Middle frontal gyrus (tissue), 1 donor: ENCODE measurements around the gene NADK2.

Source experiments
- DNase-seq: peaks from one replicate; pipeline ENCODE4 v3.0.0-alpha.2; 2015; ENCODE audit warnings: low spot score; ENCODE audit errors: extremely low spot score

NADK2 gene

GRCh38 chr5:36168737-36169136, 73.0 kb downstream of the NADK2 start:
- no peak for DNase-seq

- DNase-seq = no peak
Measured at GRCh38 chr5:36164461-36164860, 77.3 kb downstream of the NADK2 start.

GRCh38 chr5:36162810-36163486, 78.8 kb downstream of the NADK2 start:
- peak; percentile 42 for DNase-seq

GRCh38 chr5:36161361-36161760, 80.4 kb downstream of the NADK2 start:
- no peak for DNase-seq

- DNase-seq = no peak
Measured at GRCh38 chr5:36160617-36161016, 81.1 kb downstream of the NADK2 start.

GRCh38 chr5:36158144-36158543, 83.6 kb downstream of the NADK2 start:
- DNase-seq = no peak

- no peak for DNase-seq
Measured at GRCh38 chr5:36156619-36157018, 85.1 kb downstream of the NADK2 start.

GRCh38 chr5:36156121-36156601, 85.6 kb downstream of the NADK2 start:
- DNase-seq = no peak

GRCh38 chr5:36155291-36155690, 86.4 kb downstream of the NADK2 start:
- no peak for DNase-seq

- no peak for DNase-seq
Measured at GRCh38 chr5:36153726-36154125, 88.0 kb downstream of the NADK2 start.

- DNase-seq = no peak
Measured at GRCh38 chr5:36153298-36153677, 88.4 kb downstream of the NADK2 start.

- no peak for DNase-seq
Measured at GRCh38 chr5:36152324-36153297, 89.1 kb downstream of the NADK2 start.

GRCh38 chr5:36151434-36152323, 90.0 kb downstream of the NADK2 start, which contains the start of the genes LMBRD2 and SKP2:
Gene LMBRD2, minus strand, starts transcription at chr5:36151887. Its CDS starts 8,538 bp downstream, at chr5:36143349.
Gene SKP2, plus strand, starts transcription at chr5:36152111. Its CDS starts 152 bp downstream, at chr5:36152263.
- peak; percentile 99 for DNase-seq

GRCh38 chr5:36150676-36151433, 90.9 kb downstream of the NADK2 start:
- DNase-seq = no peak

GRCh38 chr5:36147681-36148080, 94.0 kb downstream of the NADK2 start:
- no peak for DNase-seq

- no peak for DNase-seq
Measured at GRCh38 chr5:36146390-36146789, 95.3 kb downstream of the NADK2 start.

GRCh38 chr5:36145311-36145710, 96.4 kb downstream of the NADK2 start:
- no peak for DNase-seq
